ENCODE data around the gene LGALS3BP. TPM values are rescaled to one million over a fixed set of nuclear protein-coding genes. Genes with fewer than 3 reads are reported as not detected.

LGALS3BP gene
- total RNA-seq, 1 experiment from 2014 or later = 69.8 TPM

GRCh38 chr17:79020631-79021301, 41.0 kb upstream of the LGALS3BP start:
- TF ChIP-seq CTCF (conservative IDR thresholded peaks at IDR 0.05) = no peak
- H2BK12ac ChIP-seq (ENCODE audit: insufficient read length, low read depth, low read length) = no peak overlapping the region
- no peak overlapping the region for H3K27ac Mint-ChIP-seq
- H3K9me3 Mint-ChIP-seq = peaks cover 10 to 11% of the 10 kb centered on the region in 2 experiments
- H3K4me1 ChIP-seq (ENCODE audit: insufficient read depth, low read length) = no peaks in the 10 kb centered on the region
- H2BK15ac ChIP-seq (ENCODE audit: low read depth, low read length) = no peak overlapping the region
- no peak overlapping the region for H3K4me3 Mint-ChIP-seq
- H2BK120ac ChIP-seq (ENCODE audit: low read depth, low read length, poor library complexity, severe bottlenecking) = no peak overlapping the region
- no peaks in the 10 kb centered on the region for H3K9me3 ChIP-seq (ENCODE audit: control insufficient read depth, low read depth, low read length)
- H3K18ac ChIP-seq (ENCODE audit: insufficient read length, low read depth, low read length) = no peak overlapping the region
- H3K4me2 ChIP-seq (ENCODE audit: insufficient read depth, insufficient read length, low read length) = no peak overlapping the region
- no peak overlapping the region for H2BK5ac ChIP-seq (ENCODE audit: insufficient read length, low read length)
- peaks cover 93% of the 10 kb centered on the region for H3K27me3 Mint-ChIP-seq (ENCODE audit: low read depth)
- no peak overlapping the region for H2AFZ ChIP-seq (ENCODE audit: low read length)
- no peak overlapping the region for H2AK5ac ChIP-seq (ENCODE audit: insufficient read length, low read length)
- H3K9ac ChIP-seq (ENCODE audit: extremely low read depth, insufficient read length, low read length) = no peak overlapping the region
- peaks cover 13% of the 10 kb centered on the region for H3K23me2 ChIP-seq (ENCODE audit: insufficient read length, low read depth, low read length, poor library complexity, severe bottlenecking)
- no peak overlapping the region for H3K4ac ChIP-seq (ENCODE audit: low read depth, low read length)
- peaks cover 15 to 24% of the 10 kb centered on the region in 2 experiments for H3K4me1 Mint-ChIP-seq
- H3K23ac ChIP-seq (ENCODE audit: insufficient read length, low read depth, low read length) = no peak overlapping the region
- no peak overlapping the region for H3T11ph ChIP-seq (ENCODE audit: low read length)
- H3K56ac ChIP-seq (ENCODE audit: insufficient read length, low read depth, low read length) = no peak overlapping the region
- H4K8ac ChIP-seq (replicated peaks; ENCODE audit: insufficient read length, low read depth, low read length) = no peak overlapping the region
- H3K14ac ChIP-seq (ENCODE audit: insufficient read depth, low read length) = no peak overlapping the region
- DNase-seq = no peak
- no peak overlapping the region for H4K91ac ChIP-seq (ENCODE audit: insufficient read length, low read depth, low read length)
- no peak overlapping the region for H4K5ac ChIP-seq (ENCODE audit: insufficient read length, low read depth, low read length)
- no peaks in the 10 kb centered on the region for H4K20me1 ChIP-seq (ENCODE audit: control insufficient read depth, insufficient read depth, insufficient read length)
- H3K27ac ChIP-seq (ENCODE audit: insufficient read length, low read depth, low read length) = no peak overlapping the region
- H3K79me2 ChIP-seq (ENCODE audit: insufficient read depth, low read length) = no peaks in the 10 kb centered on the region
- H2BK20ac ChIP-seq (ENCODE audit: low read depth, low read length, poor library complexity, severe bottlenecking) = no peak overlapping the region
- no peaks in the 10 kb centered on the region for H3K79me1 ChIP-seq (ENCODE audit: insufficient read depth, low read depth, low read length, poor library complexity, severe bottlenecking)
- no CpG with 5 or more reads among the region's 2 CpGs for WGBS (ENCODE audit: extremely low coverage, insufficient read length, low lambda C conversion rate)
- H3K27me3 ChIP-seq (ENCODE audit: insufficient read depth, low read length) = peaks cover 36% of the 10 kb centered on the region; the same call in 1 of the 2 replicates
- H3K36me3 Mint-ChIP-seq (ENCODE audit: insufficient read depth in 1 of 3, low read depth in 3 of 3) = peaks cover 0 to 5% (median under 1%) of the 10 kb centered on the region in 3 experiments; a peak in 4 of 7 replicates
